COLO668 (cell line): ENCODE measurements around the gene RPL6.
"Not testable (repeated sequence)": the region's sequence is repeated elsewhere in the genome, so short reads cannot be mapped to it uniquely, and the experiment has no call there.

ENCODE experiments used
- DNase-seq: peaks from one replicate; lab custom pipeline; 2025; ENCODE audit not compliant: unreplicated experiment; lab: John Stamatoyannopoulos, UW

The RPL6 gene

DNA sequence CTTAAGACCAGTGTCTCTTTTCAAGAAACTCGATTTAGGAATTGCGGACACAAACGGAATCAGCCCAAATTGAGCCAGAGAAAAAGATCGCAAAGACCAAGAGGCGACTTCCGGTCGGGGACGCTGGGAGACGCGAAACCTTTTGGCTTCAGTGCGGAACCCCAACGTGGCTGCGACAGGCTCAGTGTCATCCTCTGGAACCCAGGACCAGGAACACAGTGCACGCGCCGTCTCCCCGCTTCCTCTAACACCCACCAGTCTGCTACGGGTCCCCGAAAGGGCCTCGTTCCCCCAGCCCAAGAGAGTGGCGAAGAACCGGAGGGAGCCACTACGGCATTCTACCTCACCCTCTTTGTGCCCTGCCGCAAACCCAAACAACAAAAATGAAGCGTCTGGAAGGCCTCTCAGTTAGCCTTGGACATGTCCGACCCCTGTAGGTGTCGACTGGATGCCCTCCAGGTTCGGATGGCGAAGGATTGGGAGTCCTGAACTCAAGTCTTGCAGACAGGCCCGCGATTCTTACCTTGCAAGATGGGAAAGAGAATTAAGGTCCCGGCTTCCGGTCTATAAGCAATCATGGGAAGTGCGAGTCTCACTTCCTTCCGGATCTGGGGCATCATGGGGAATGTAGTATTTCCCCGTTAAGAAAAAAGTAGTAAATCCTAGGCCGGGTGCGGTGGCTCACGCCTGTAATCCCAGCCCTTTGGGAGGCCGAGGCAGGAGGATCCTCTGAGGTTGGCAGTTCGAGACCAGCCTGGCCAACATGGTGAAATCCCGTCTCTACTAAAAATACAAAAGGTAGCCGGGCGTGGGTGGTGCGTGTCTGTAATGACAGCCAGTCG is at the start of gene RPL6:
Gene RPL6, minus strand, starts transcription at position 542 of the 842 bp plus-strand sequence. CDS start 949 bp downstream, outside the sequence.
- DNase-seq: peak; percentile 86

DNA sequence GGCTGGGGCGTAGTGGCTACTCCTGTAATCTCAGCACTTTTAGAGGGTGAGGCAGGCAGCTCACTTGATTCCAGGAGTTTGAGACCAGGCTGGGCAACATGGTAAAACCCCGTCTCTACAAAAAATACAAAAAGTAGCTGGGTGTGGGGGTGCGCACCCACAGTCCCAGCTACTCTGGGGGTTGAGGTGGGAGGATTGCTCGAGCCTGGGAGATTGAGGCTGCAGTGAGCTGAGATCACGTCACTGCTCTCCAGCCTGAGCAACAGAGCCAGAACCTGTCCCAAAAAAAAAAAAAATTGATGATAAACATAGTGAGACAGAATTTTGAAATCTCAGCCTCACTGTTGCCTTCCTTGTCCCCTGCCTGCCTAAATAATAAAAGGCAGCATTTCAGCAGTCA is 49.3 kb upstream of the RPL6 start:
- no peak for DNase-seq

DNA sequence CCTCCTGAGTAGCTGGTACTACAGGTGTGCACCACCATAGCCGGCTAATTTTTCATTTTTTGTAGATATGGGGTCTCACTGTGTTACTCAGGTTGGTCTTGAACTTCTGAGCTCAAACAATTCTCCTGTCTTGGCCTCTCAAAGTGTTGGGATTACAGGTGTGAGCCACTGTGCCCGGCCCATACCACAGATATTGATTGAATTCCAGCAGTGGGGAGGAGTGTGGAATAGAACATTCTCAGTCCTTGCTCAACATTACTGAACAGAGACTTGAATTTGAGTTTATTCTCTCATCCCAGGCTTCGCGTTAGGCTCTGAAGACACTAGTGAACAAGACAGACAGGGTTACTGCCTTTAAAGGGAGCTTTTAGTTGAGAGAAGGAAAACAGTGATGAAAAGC is 48.9 kb upstream of the RPL6 start:
- no peak for DNase-seq

DNA sequence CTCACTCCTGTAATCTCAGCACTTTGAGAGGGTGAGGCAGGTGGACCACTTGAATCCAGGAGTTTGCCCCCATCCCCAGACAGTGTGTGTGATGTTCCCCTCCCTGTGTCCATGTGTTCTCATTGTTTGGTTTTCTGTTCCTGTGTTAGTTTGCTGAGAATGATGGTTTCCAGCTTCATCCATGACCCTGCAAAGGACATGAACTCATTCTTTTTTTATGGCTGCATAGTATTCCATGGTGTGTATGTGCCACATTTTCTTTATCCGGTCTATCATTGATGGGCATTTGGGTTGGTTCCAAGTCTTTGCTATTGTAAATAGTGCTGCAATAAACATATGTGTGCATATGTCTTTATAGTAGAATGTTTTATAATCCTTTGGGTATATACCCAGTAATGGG is 47.7 kb upstream of the RPL6 start:
- DNase-seq: not testable (repeated sequence)

DNA sequence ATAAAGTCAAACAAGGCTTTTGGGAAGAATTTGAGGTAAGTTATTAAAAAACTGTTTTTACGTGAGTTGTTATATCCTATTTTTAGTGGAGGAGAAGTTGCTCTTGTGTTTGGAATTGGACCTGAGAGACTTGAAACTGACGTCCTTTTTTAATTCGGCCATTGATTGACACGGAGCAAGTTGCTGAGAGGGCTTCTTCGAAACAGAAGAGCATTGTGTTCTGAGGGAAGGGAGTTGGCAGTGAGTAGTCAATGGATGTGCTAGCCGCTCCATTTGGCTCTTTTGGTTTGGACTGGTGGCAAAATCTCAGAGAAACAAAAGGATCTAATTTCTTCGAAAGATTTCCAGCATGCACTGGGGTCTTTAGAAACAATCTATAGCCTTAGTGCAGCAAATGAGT is 46.6 kb upstream of the RPL6 start:
- no peak for DNase-seq

DNA sequence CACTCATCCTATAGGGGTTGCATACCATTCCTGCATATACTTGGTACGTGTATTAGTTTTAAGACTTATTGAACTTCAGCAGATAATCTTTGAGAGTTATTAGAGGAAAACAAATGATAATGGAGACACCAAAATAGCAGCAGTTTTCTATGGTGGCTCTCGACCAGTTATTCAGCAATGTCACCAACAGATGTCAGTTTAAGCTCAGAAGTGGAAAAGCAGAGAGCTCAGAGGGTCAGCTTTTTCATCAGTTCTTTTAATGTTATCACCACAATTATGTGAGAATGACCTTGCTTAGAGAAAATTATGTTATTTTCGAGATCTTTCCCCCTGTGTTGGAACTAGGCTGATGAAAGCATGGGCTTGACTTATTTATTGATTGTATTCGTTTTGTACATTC is 41.3 kb upstream of the RPL6 start:
- no peak for DNase-seq

DNA sequence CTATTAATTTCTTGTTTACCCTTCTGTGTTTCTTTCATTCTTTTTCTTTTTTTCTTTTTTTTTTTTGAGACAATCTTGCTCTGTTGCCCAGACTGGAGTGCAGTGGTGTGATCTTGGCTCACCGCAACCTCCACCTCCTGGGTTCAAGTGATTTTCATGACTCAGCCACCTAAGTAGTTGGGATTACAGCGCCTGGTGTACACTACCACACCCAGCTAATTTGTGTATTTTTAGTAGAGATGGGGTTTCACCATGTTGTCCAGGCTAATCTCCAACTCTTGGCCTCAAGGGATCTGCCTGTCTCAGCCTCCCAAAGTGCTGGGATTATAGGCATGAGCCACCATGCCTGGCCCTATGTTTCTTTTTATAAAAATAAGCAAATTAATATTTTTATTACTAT is 38.8 kb upstream of the RPL6 start:
- not testable (repeated sequence) for DNase-seq

DNA sequence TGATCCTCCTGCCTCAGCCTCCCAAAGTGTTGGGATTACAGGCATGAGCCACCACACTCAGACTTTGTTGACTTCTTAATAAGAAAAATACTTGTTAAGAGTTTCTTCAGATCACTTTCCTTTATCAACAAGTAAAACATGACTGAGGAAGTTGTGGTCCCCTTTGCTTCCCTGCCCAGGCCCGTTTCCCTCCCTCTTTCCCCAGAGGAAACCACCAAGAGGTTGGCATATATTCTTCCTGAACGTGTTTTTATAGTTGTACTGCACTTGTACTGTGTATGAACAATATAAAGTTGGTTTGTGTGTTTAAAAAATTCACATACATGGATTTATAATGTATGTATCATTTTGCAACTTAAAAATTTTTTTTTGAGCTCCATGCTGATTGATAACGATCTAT is 37.7 kb upstream of the RPL6 start:
- no peak for DNase-seq

DNA sequence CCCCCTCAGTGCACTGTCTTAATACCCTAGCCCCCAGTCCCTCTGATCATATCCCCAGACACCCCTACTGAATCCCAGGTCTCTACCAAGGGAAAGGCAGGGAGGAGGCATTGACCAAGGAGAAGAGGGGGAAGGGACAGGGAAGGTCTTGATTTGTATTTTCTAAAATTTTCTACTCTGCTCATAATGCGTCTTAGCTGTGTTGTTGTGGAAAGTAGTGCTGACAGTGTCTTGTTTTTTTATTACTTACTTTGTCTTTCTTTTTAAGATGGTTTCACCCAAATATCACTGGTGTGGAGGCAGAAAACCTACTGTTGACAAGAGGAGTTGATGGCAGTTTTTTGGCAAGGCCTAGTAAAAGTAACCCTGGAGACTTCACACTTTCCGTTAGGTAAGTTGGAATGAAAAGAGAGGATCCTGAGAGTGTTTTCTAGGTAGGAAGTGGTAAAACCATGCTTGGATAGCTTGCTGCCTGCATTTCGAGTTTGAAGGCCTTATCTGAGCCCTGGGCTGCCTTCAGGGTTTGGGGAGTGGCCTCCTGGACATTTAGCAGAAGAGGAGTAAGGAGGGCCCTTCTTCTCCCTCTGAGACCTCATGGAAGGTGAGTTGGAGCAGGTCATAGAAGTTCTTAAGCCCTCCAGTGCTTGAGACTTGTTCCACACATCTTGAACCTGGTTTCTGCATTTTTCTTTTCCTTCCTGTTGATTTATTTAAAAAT is 36.8 kb upstream of the RPL6 start:
- DNase-seq: no peak

DNA sequence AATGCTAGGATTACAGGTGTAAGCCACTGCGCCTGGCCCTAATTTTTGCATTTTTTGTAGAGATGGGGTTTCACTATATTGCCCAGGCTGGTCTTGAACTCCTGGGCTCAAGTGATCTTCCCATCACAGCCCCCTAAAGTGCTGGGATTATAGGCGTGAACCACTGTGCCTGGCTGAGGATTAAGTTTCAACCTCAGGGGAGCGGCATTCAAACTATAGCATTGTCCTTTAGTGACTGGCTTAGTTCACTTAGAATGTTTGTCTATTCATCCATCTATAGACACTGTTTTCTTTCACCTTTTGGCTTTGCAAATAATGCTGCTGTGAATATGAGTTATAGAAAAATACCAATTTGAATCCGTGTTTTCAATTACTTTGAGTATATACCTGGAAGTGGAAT is 34.5 kb upstream of the RPL6 start:
- no peak for DNase-seq

DNA sequence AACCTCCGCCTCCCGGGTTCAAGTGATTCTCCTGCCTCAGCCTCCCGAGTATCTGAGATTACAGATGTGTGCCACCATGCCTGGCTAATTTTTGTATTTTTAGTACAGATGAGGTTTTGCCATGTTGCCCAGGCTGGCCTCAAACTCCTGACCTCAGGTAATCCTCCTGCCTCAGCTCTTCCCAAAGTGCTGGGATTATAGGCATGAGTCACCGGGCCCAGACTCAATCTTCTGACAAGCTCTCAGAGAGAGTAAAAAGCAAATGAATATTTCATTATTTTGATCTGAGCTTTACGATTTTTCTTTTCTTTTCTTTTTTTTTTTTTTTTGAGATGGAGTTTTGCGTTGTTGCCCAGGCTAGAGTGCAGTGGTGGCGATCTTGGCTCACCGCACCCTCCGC is 31.2 kb upstream of the RPL6 start:
- DNase-seq: not testable (repeated sequence)

DNA sequence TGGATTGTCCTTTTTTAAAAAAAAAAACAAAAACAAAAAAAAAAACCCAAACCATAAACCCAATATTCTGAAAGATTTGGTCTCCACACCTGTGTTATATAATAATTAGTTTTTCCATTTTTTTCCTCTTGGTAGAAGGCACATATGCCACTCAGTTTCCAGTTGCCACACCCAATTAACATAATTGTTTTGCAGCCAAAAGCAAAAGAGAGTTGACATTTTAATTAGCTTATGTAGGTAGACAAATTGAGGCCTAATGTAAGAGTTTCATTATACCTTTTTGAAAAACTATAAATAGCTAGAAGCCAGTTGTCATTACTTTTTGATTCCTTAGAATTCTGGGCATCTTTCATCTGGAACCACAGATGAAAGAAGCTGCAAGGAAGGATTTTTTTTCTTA is 30.4 kb upstream of the RPL6 start:
- no peak for DNase-seq

DNA sequence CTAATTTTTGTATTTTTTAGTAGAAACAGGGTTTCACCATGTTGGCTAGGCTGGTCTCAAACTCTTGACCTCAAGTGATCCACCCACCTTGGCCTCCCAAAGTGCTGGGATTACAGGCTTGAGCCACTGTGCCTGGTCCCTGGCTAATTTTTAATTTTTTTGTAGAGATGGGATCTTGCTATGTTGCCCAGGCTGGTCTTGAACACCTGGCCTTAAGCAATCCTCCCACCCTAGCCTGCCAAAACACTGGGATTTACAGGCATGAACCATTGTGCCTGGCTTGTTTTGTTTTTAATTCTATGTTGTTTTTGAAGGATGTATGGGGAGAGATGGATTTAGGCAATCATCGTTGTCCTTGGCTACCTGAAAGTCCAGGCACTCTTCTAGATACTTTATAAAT is 29.2 kb upstream of the RPL6 start:
- not testable (repeated sequence) for DNase-seq

DNA sequence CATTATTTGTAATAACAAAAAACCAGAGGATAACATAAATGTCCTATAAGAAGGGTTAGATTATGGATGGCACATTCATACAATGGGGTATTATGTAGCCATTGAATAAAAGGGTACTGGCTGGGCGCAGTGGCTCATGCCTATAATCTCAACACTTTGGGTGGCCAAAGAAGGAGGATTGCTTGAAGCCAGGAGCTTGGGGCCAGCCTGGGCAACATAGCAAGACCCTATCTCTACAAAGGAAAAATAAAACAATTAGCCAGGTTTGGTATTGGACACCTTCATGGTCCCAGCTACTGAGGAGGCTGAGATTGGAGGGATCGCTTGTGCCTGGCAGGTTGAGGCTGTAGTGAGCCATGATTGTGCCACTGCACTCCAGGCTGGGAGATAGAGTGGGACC is 24.1 kb upstream of the RPL6 start:
- DNase-seq: no peak

DNA sequence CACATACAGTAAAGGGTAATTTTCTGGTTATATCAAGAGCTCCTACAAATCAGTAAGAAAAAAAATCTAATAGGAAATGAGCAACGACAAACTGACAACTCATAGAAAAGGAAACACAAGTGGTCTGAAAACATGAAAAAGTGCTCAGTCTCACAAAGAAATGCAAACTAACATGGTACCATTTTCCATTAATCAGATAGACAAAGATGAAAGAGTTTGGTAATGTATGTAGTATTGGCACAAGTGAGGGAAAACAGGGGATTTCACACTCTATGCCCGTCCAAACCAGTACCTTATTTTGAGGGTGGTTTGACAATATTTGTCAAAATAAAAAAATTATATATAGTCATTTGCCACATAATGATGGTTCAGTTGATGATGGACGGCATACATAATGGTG is 22.6 kb upstream of the RPL6 start:
- DNase-seq: no peak

DNA sequence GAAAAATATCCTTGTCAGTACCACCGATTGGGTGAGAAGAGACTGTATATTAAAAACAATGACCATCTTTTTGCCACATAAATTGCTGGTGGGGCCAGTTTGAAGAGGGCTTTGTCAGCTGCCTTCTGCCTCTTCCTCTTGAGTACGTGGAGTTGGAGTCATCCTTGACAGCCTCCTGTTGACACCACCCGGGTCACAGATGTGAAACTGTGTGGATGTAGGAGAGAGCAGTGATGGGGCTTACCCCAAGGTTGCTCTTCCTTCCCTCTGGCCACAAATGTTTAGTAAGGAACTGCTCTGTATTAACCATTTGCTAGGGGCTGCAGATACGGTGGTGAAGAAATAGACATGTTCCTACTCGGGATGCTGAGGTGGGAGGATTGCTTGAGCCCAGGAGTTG is 21.5 kb upstream of the RPL6 start:
- DNase-seq: no peak

DNA sequence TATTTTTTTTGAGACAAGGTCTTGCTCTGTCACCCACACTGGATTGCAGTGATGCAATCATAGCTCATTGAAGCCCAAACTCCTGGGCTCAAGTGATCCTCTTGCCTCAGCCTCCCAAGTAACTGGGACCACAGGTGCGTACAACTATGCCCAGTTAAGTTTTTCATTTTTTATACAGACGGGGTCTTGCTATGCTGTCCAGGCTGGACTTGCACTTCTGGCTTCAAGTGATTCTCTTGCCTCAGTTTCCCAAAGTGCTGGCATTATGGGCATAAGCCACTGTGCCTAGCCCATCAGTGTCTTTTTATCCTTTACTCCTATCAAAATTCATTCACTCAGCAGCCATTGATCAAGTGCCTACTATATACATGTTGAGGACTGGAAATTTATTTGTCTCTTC is 18.4 kb upstream of the RPL6 start:
- DNase-seq: no peak

DNA sequence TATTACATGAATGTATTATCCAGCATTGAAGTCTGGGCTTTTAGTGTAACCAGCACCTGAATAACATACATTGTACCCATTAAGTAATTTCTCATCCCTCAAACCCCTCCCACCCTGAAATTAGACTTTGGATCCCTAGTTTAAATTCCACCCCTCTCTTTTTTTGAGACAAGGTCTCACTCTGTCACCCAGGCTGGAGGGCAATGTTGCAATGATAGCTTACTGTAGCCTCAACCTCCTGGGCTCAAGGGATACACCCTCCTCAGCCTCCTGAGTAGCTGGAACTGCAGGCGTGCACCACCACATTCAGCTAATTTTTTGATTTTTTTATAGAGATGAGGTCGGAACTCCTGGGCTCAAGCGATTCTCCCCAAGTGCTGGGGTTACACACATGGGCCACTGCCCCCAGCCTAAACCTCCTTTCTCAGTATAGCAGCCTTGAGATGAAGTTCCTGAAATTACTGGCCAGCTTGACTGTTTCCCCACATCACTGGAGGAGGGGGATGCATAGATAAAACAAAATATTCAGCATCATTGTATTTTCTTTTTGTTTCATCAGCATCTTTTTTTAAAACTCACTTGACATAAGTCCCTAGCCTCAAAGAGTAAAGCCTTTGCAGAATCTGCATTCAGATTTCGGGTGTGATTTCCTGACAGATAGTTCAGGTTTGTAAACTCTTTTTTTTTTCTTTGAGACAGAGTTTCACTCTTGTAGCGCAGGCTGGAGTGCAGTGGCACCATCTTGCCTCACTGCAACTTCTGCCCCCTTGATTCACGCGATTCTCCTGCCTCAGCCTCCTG is 16.4 kb upstream of the RPL6 start:
- no peak for DNase-seq

DNA sequence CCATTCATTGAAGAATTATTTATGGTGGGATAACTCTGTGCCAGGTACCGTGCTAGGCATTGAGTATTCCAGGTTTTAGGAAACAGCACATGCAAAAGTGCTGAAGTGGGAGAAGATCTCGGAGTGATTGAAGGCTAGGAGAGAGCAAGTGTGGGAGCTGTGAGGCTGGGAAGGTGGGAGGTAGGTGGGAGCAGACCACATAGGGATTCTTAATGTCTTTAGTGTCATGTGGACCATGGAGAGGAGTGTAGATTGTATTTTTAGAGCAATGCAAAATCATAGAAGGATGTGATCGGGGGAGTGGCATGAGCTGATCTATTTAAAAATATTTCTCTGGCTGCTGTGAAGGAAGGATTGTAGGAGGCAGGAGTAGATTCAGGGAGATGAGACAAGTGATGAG is 14.7 kb upstream of the RPL6 start:
- DNase-seq: no peak

DNA sequence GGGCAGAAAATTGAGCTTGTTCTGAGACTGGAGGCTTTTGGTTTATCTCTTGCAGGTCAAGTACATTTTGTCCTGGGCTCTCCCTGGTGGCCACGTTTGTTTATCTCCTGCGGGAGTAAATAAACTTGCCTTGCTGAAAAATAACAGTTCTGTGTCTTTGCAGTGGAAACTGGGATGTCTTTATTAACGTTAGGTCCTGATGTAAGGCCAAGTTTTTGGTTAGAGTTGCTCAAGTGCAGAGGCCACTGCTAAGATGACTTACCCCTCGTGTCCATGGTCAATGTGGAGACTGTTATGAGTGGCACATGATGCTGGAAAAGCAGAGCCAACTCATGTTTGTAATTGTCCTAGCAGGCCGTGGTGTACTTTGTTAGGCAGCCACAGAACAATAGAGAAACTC is 13.1 kb upstream of the RPL6 start:
- DNase-seq: no peak

DNA sequence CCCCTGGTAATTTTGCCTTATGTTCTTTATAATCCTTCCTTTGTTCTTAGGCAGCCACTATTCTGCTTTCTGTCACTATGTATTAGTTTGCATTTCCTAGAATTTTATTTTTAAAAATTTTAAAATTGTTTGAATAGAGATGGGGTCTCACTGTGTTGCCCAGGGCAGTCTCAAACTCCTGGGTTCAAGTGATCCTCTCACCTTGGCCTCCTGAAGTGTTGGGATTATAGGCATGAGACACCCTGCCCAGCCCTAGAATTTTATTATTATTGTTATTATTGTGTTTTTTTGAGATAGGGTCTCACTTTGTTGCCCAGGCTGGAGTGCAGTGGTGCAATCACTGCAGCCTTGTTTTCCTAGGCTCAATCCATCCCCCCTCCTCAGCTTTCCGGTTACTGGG is 12.0 kb upstream of the RPL6 start:
- no peak for DNase-seq

DNA sequence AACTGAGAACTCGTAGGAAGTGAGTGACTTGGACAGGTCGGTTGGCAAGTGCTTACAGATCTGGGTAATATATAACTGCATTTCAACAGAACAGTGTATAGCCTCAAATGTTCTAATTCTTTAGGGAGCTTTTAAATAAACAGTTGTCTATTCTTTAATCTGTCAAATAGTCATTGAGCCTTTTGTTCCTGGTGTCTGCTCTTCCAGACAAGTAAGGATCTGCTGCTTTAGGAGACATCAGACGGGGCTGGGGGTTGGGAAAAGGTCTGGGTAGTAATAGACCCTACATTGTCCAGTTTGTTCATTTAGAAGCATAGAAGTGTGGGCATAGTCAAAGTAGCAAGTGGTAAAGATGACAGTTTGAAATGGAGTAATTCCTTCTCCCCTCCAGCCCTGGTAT is 11.3 kb upstream of the RPL6 start:
- DNase-seq: no peak
